Astrocyte of the spinal cord (primary cell): Measurements from ENCODE around the gene SLC16A4.
"Not testable (repeated sequence)": the region's sequence is repeated elsewhere in the genome, so short reads cannot be mapped to it uniquely, and the experiment has no call there.

Source experiments
- DNase-seq: peaks from one replicate; pipeline ENCODE4 v3.0.0; 2011; ENCODE audit warnings: low read depth, low spot score
- H3K4me3 ChIP-seq: 2 replicates; pipeline ENCODE4 v1.5.1; 2011; ENCODE audit warnings: low read depth, mild to moderate bottlenecking, low read length, moderate library complexity
- CTCF ChIP-seq: IDR thresholded peaks from 2 replicates; pipeline ENCODE4 v1.5.1; 2012; ENCODE audit warnings: low read depth, mild to moderate bottlenecking, low read length, inconsistent platforms
- in situ Hi-C: cut with HindIII; loops from 2 replicates; pipeline ENCODE4 v1.10.0; 2017; ENCODE audit warnings: low sequenced_read_pairs

SLC16A4 gene

GRCh38 chr1:110411173-110411735 lies 20.4 kb upstream of the SLC16A4 start:
- H3K4me3 ChIP-seq, result no peak overlapping the region
- in situ Hi-C loops, result no loop called here

GRCh38 chr1:110409316-110409715 lies 18.5 kb upstream of the SLC16A4 start:
- TF ChIP-seq CTCF, result no peak
- in situ Hi-C loops, result no loop called here
- no peak for DNase-seq
- no peak overlapping the region for H3K4me3 ChIP-seq

More at GRCh38 chr1:110411173-110411735, 20.4 kb upstream of the SLC16A4 start:
- TF ChIP-seq CTCF, result no peak
- DNase-seq, result no peak

GRCh38 chr1:110408488-110408887 lies 17.7 kb upstream of the SLC16A4 start:
- H3K4me3 ChIP-seq, result no peak overlapping the region
- no peak for TF ChIP-seq CTCF
- in situ Hi-C loops, result no loop called here
- DNase-seq, result no peak

GRCh38 chr1:110407260-110408210 lies 16.7 kb upstream of the SLC16A4 start, which contains the start of gene LAMTOR5:
LAMTOR5 (minus strand) TSS chr1:110407694; CDS start chr1:110407620, 74 bp downstream.
- H3K4me3 ChIP-seq, result peak within 1 kb of the TSS; percentile 96
- peak; percentile 7 for TF ChIP-seq CTCF
- peak; percentile 92 for DNase-seq
- in situ Hi-C loops, result no loop called here

GRCh38 chr1:110406407-110406806 lies 15.6 kb upstream of the SLC16A4 start:
- in situ Hi-C loops, DNase-seq: not testable (repeated sequence)
- peak overlapping the region; percentile 96 for H3K4me3 ChIP-seq

GRCh38 chr1:110404401-110404800 lies 13.6 kb upstream of the SLC16A4 start:
- H3K4me3 ChIP-seq, result no peak overlapping the region
- TF ChIP-seq CTCF, result no peak
- in situ Hi-C loops, result no loop called here
- no peak for DNase-seq

GRCh38 chr1:110403805-110404204 lies 13.0 kb upstream of the SLC16A4 start:
- in situ Hi-C loops, result no loop called here

GRCh38 chr1:110396259-110396958 lies 5.6 kb upstream of the SLC16A4 start:
- in situ Hi-C loops, DNase-seq, H3K4me3 ChIP-seq: not testable (repeated sequence)

More at GRCh38 chr1:110403805-110404204, 13.0 kb upstream of the SLC16A4 start:
- no peak for DNase-seq
- TF ChIP-seq CTCF, result no peak
- H3K4me3 ChIP-seq, result no peak overlapping the region
